ENCODE measurements around the gene C1RL.
A peak's percentile ranks its signal among the peaks of the same experiment; 100 is the strongest.

The C1RL gene

DNA sequence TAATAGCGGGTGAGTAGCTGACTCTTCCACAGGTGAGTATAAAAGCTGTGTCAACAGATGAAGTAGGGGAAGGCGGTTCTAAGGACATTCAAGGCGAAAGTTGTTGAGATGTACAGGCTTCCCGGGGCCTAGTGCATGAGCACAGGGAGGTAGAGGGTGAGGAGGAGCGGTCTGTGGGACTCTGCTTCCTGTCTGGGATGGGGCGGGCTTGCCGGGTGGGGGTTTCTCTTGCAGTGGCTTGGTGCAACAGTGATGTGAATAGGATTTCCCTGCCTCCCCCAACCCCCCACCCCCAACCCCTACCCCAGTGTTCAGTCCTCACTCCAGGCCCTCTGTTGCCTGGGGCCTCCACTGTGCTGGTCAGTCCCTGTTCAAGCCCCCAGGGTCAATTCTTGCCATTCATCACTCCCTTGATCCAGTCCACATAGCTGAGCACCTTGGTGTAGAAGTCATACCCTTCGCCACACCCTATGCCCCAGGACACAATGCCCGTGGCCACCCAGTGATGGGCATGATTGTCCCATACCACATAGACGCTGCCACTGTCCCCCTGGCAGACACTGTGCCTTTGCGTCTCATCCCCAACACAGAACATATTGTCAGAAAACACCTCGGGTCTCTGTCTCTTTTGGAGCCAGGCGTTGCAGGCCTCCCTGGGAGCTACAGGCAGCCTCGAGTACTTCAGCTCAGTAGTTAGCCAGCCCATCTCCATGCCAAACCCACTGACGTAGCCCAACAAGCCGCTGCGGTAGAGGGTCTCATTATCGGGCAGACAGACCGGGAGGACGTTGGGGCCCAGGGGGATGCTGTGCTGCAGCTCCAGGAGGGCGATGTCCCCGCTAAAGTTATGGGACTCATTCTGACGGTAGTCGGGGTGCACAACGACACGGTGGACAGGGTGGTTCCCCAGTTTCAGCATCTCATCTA, 12.7 kb downstream of the C1RL start:
- Mint-ChIP-seq H3K27ac (no peak overlapping the region), H3K36me3 (peaks cover 9% of the 10 kb centered on the region), H3K27me3 (no peaks in the 10 kb centered on the region), H3K9me3 (no peaks in the 10 kb centered on the region), H3K4me3 (no peak overlapping the region), H3K4me1 (peaks cover 17% of the 10 kb centered on the region)
- no peak for ATAC-seq

GRCh38 chr12:7093892-7094291, 15.1 kb downstream of the C1RL start:
- H3K27ac Mint-ChIP-seq = no peak overlapping the region
- H3K4me1 Mint-ChIP-seq = peaks cover 17% of the 10 kb centered on the region
- no peaks in the 10 kb centered on the region for H3K9me3 Mint-ChIP-seq
- H3K36me3 Mint-ChIP-seq = peaks cover 7% of the 10 kb centered on the region
- H3K4me3 Mint-ChIP-seq = no peak overlapping the region
- peaks cover 10% of the 10 kb centered on the region for H3K27me3 Mint-ChIP-seq
- no peak for ATAC-seq

- no peak overlapping the region for H3K27ac Mint-ChIP-seq
- H3K36me3 Mint-ChIP-seq = peaks cover 3% of the 10 kb centered on the region
- no peak for ATAC-seq
- H3K27me3 Mint-ChIP-seq = peaks cover 10% of the 10 kb centered on the region
- H3K9me3 Mint-ChIP-seq = no peaks in the 10 kb centered on the region
- H3K4me1 Mint-ChIP-seq = peaks cover 17% of the 10 kb centered on the region
- no peak overlapping the region for H3K4me3 Mint-ChIP-seq
Measured at GRCh38 chr12:7093486-7093885, 15.5 kb downstream of the C1RL start.

DNA sequence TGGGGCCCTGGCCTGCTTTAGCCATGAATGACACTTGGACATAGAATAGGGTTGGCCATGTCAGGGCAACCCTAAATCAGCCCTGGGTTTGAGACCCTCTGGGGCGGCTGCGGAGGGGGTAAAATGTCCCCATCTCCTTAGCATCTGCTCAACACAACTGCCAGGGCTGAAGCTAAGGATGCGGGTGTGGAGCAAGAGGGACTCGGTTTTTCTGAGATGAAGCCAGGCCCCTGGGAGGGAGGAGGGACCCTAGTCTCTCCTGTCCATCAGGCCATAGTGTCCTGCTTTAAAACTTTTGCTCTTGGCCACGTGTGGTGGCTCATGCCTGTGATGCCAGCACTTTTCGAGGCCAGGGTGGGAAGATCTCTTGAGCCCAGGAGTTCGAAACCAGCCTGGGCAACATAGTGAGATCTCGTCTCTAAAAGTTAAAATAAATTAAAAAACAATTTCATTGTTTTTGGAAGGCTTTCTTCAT, 16.0 kb downstream of the C1RL start:
- Mint-ChIP-seq H3K4me1 (peaks cover 17% of the 10 kb centered on the region), H3K9me3 (no peaks in the 10 kb centered on the region), H3K27me3 (peaks cover 10% of the 10 kb centered on the region), H3K4me3 (no peak overlapping the region), H3K36me3 (no peaks in the 10 kb centered on the region), H3K27ac (no peak overlapping the region)
- no peak for ATAC-seq

- Mint-ChIP-seq H3K27me3 (peaks cover 10% of the 10 kb centered on the region), H3K4me3 (peak within 1 kb of the TSS; percentile 87), H3K4me1 (peaks cover 17% of the 10 kb centered on the region), H3K27ac (peak within 1 kb of the TSS; percentile 81), H3K36me3 (no peaks in the 10 kb centered on the region), H3K9me3 (no peaks in the 10 kb centered on the region)
- peak; percentile 76 for ATAC-seq
Measured at GRCh38 chr12:7092229-7092985, 16.6 kb downstream of the C1RL start, which contains the start of gene C1R. Gene C1R, minus strand, starts transcription at chr12:7092445. Its CDS starts 57 bp downstream, at chr12:7092388.

DNA sequence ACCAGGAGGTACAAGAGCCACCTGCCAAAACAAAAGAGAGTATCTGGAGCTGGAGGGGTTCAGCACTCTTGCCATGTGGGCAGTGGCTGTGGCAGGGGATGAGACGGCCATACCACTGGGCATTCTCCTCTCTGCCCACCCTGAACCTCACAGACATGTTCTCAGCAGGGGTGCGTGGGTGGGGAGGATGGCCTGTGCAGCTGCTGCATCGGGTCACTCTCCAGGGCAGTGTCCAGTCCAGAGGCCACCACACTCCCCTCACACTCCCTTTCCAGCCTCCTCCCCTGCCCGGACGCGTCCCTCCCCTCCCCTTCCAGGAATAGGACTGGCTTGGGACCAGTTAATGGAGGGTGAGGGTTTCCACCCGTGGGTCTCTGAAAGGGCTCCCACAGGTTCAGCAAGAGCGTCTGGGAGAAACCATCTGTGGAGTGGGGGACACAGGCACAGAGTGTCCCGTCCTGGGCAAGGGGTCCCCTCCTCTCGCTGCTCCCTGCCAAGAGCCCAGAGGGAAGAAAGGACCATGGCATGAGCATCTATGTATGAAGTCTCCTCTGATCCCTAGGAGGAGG, 17.3 kb downstream of the C1RL start:
- H3K9me3 Mint-ChIP-seq = no peaks in the 10 kb centered on the region
- H3K36me3 Mint-ChIP-seq = no peaks in the 10 kb centered on the region
- H3K27me3 Mint-ChIP-seq = peaks cover 10% of the 10 kb centered on the region
- H3K4me1 Mint-ChIP-seq = peaks cover 17% of the 10 kb centered on the region
- peak overlapping the region; percentile 87 for H3K4me3 Mint-ChIP-seq
- ATAC-seq = no peak
- H3K27ac Mint-ChIP-seq = peak overlapping the region; percentile 81

DNA sequence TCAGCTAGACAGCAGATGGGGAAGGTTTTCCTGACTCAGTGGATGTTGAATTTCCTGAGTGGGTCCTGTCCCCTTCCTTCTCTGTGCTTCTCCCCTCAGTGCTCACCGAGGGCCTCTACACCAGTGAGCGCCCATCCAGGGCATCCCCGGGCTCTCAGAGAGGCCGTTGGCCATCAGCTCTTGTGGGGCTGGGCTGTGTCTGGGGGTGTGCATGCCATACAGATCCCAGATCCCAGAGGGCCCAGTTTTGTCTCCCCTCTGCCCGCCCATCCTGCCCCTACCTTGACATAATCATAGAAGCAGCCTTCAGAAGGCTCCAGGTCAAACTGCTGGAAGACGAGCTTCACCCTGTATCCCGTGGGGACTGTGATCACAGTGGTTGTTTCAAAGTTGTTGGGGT, 17.8 kb downstream of the C1RL start:
- no peak for ATAC-seq
- H3K4me1 Mint-ChIP-seq = peaks cover 17% of the 10 kb centered on the region
- H3K9me3 Mint-ChIP-seq = no peaks in the 10 kb centered on the region
- peaks cover 10% of the 10 kb centered on the region for H3K27me3 Mint-ChIP-seq
- no peak overlapping the region for H3K4me3 Mint-ChIP-seq
- no peaks in the 10 kb centered on the region for H3K36me3 Mint-ChIP-seq
- H3K27ac Mint-ChIP-seq = no peak overlapping the region

GRCh38 chr12:7090222-7090998, 18.6 kb downstream of the C1RL start:
- H3K9me3 Mint-ChIP-seq = no peaks in the 10 kb centered on the region
- no peak overlapping the region for H3K4me3 Mint-ChIP-seq
- H3K4me1 Mint-ChIP-seq = peaks cover 17% of the 10 kb centered on the region
- peaks cover 10% of the 10 kb centered on the region for H3K27me3 Mint-ChIP-seq
- no peaks in the 10 kb centered on the region for H3K36me3 Mint-ChIP-seq
- no peak for ATAC-seq
- no peak overlapping the region for H3K27ac Mint-ChIP-seq

DNA sequence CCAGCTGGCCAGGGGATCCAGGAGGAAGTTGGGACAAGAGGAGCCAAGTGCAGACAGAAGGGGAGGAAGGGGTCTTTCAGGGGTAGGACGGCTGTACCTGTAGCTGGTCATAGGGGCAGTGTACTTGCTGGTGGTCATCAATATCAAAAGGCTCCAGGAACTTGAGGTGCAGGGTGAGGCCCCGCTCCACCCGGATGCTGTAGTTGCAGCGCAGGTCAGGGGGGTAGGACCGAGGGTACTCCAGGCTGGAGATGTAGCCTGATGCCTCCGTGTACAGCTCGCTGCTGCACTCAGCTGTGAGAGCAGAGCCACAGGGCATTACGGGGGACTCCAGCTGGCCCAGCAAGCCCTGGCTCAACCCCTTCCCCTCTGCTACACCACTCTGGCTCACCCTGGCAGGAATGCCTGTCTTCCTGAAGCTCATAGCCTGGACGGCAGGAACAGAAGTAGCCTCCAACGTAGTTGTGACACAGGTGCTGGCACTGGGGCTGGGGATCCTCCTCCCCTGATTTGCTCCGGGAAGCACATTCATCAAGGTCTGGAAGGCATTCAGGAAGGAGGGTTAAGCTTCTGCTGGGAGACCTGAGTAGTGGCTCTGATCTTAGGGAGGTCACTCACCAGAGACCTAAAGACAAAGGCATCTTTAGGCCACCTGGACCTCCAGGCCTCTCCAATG, 19.7 kb downstream of the C1RL start:
- no peaks in the 10 kb centered on the region for H3K36me3 Mint-ChIP-seq
- ATAC-seq = no peak
- peaks cover 10% of the 10 kb centered on the region for H3K27me3 Mint-ChIP-seq
- H3K27ac Mint-ChIP-seq = no peak overlapping the region
- H3K9me3 Mint-ChIP-seq = no peaks in the 10 kb centered on the region
- no peak overlapping the region for H3K4me3 Mint-ChIP-seq
- H3K4me1 Mint-ChIP-seq = peaks cover 11% of the 10 kb centered on the region

- Mint-ChIP-seq H3K36me3 (peaks cover 6% of the 10 kb centered on the region), H3K27me3 (no peaks in the 10 kb centered on the region), H3K27ac (no peak overlapping the region), H3K4me1 (no peaks in the 10 kb centered on the region), H3K9me3 (peaks cover 6% of the 10 kb centered on the region), H3K4me3 (no peak overlapping the region)
- no peak for ATAC-seq
Measured at GRCh38 chr12:7083125-7083524, 25.9 kb downstream of the C1RL start.

DNA sequence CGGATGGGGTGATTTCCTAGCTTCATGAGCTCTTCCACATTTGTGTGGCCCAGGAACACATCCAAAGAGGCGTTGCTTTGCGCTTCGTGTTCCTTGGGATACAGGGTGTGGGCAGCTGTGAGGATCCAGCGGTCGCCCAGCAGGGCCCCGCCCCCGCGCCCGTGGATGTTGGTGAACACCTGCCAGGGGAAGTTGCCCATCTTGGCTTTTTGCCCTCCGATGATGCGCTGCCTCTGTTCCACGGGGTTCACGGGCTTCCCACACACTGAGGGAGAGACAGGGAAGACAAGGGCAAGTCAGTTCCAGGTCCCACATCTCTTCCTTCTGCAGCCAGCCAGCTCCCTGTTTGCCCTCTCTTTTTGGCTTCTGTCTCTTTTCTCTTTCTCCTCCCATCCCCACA, 28.0 kb downstream of the C1RL start:
- peaks cover 15% of the 10 kb centered on the region for H3K27me3 Mint-ChIP-seq

GRCh38 chr12:7079826-7080125, 29.2 kb downstream of the C1RL start:
- peaks cover 6% of the 10 kb centered on the region for H3K36me3 Mint-ChIP-seq
- peaks cover 10% of the 10 kb centered on the region for H3K4me1 Mint-ChIP-seq
- H3K9me3 Mint-ChIP-seq = peaks cover 6% of the 10 kb centered on the region
- peaks cover 28% of the 10 kb centered on the region for H3K27me3 Mint-ChIP-seq
- no peak overlapping the region for H3K4me3 Mint-ChIP-seq
- ATAC-seq = no peak
- H3K27ac Mint-ChIP-seq = no peak overlapping the region

More for the DNA sequence above, 28.0 kb downstream of the C1RL start:
- no peak overlapping the region for H3K27ac Mint-ChIP-seq
- no peak overlapping the region for H3K4me3 Mint-ChIP-seq
- H3K4me1 Mint-ChIP-seq = peaks cover 2% of the 10 kb centered on the region
- peaks cover 6% of the 10 kb centered on the region for H3K9me3 Mint-ChIP-seq
- ATAC-seq = no peak
- H3K36me3 Mint-ChIP-seq = peaks cover 6% of the 10 kb centered on the region

GRCh38 chr12:7078163-7078562, 30.9 kb downstream of the C1RL start:
- no peak overlapping the region for H3K4me3 Mint-ChIP-seq
- H3K36me3 Mint-ChIP-seq = peaks cover 3% of the 10 kb centered on the region
- H3K4me1 Mint-ChIP-seq = peaks cover 10% of the 10 kb centered on the region
- H3K27me3 Mint-ChIP-seq = peaks cover 41% of the 10 kb centered on the region
- H3K27ac Mint-ChIP-seq = no peak overlapping the region
- no peak for ATAC-seq
- peaks cover 3% of the 10 kb centered on the region for H3K9me3 Mint-ChIP-seq

DNA sequence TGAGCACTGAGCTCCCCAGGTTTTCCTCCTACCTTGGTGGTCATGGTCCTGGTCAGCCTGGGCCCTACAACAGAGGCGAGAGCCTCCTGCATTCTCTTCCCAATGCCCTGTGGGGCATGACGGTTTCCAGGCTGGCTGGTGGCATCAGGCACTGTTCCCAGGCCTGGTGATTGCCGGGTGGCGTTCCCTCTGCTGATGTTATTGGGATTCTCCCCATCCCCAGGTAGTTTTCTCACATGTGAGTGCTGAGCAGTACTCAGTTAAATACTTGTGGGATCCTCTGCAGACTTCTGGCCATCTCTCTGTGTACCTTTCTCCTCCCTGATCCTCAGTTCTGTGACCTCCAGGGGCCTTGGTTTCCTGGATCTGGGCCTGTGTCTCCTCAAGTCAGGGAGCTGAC, 32.5 kb downstream of the C1RL start:
- Mint-ChIP-seq H3K9me3 (no peaks in the 10 kb centered on the region), H3K27ac (no peak overlapping the region), H3K4me1 (peaks cover 10% of the 10 kb centered on the region), H3K36me3 (no peaks in the 10 kb centered on the region), H3K27me3 (peaks cover 56% of the 10 kb centered on the region), H3K4me3 (no peak overlapping the region)
- no peak for ATAC-seq
